Nephron progenitor cell (in vitro differentiated cells): ENCODE results near the gene BRAF.
A peak's percentile ranks its signal among the peaks of the same experiment; 100 is the strongest.
"Not testable (repeated sequence)": the region's sequence is repeated elsewhere in the genome, so short reads cannot be mapped to it uniquely, and the experiment has no call there.

Source experiments
- DNase-seq: peaks from one replicate; pipeline ENCODE4 v3.0.0; 2021
- H3K27ac Mint-ChIP-seq: 2 replicates; pipeline ENCODE4 v1.8.0; 2021; ENCODE audit warnings: mild to moderate bottlenecking, moderate library complexity, mixed read lengths
- H3K27me3 Mint-ChIP-seq: 2 replicates; pipeline ENCODE4 v1.8.0; 2021; ENCODE audit warnings: mild to moderate bottlenecking, low read depth, mixed read lengths; ENCODE audit not compliant: poor library complexity
- H3K36me3 Mint-ChIP-seq: 2 replicates; pipeline ENCODE4 v1.8.0; 2021; ENCODE audit warnings: low read depth, mixed read lengths
- H3K4me1 Mint-ChIP-seq: 2 replicates; pipeline ENCODE4 v1.8.0; 2021; ENCODE audit warnings: mixed read lengths
- H3K4me3 Mint-ChIP-seq: 2 replicates; pipeline ENCODE4 v1.8.0; 2021; ENCODE audit warnings: mild to moderate bottlenecking, moderate library complexity, mixed read lengths
- H3K9me3 Mint-ChIP-seq: 2 replicates; pipeline ENCODE4 v1.8.0; 2021; ENCODE audit warnings: mild to moderate bottlenecking, moderate library complexity, mixed read lengths
- CTCF ChIP-seq: fragments of 200-600 bp; sonication (generic); IDR thresholded peaks from 2 replicates; pipeline ENCODE4 v1.5.0; 2021; ENCODE audit warnings: antibody characterized with exemption

The BRAF gene

GRCh38 chr7:140831724-140832123 is 93.0 kb downstream of the BRAF start:
- no peaks in the 10 kb centered on the region for H3K9me3 Mint-ChIP-seq
- no peak for DNase-seq
- H3K36me3 Mint-ChIP-seq, result peaks cover 54% of the 10 kb centered on the region
- no peak for TF ChIP-seq CTCF
- H3K4me1 Mint-ChIP-seq, result no peaks in the 10 kb centered on the region
- H3K4me3 Mint-ChIP-seq, result no peak overlapping the region
- H3K27me3 Mint-ChIP-seq, result no peaks in the 10 kb centered on the region
- H3K27ac Mint-ChIP-seq, result no peak overlapping the region

- H3K4me3 Mint-ChIP-seq, result no peak overlapping the region
- H3K9me3 Mint-ChIP-seq, result no peaks in the 10 kb centered on the region
- H3K36me3 Mint-ChIP-seq, result peaks cover 55% of the 10 kb centered on the region
- no peak overlapping the region for H3K27ac Mint-ChIP-seq
- no peaks in the 10 kb centered on the region for H3K27me3 Mint-ChIP-seq
- DNase-seq, result no peak
- H3K4me1 Mint-ChIP-seq, result no peaks in the 10 kb centered on the region
- TF ChIP-seq CTCF, result no peak
Observed at GRCh38 chr7:140829720-140830119, 95.0 kb downstream of the BRAF start.

GRCh38 chr7:140828741-140829140 is 96.0 kb downstream of the BRAF start:
- H3K36me3 Mint-ChIP-seq, result peaks cover 53% of the 10 kb centered on the region
- DNase-seq, result no peak
- no peaks in the 10 kb centered on the region for H3K4me1 Mint-ChIP-seq
- no peaks in the 10 kb centered on the region for H3K9me3 Mint-ChIP-seq
- no peak for TF ChIP-seq CTCF
- no peaks in the 10 kb centered on the region for H3K27me3 Mint-ChIP-seq
- H3K4me3 Mint-ChIP-seq, result no peak overlapping the region
- no peak overlapping the region for H3K27ac Mint-ChIP-seq

- H3K4me1 Mint-ChIP-seq, H3K4me3 Mint-ChIP-seq, H3K27me3 Mint-ChIP-seq, DNase-seq, H3K27ac Mint-ChIP-seq: not testable (repeated sequence)
- peaks cover 54% of the 10 kb centered on the region for H3K36me3 Mint-ChIP-seq
- peaks cover 27% of the 10 kb centered on the region for H3K9me3 Mint-ChIP-seq
Observed at GRCh38 chr7:140817383-140817782, 107.3 kb downstream of the BRAF start.

- peaks cover 5% of the 10 kb centered on the region for H3K4me1 Mint-ChIP-seq
Observed at GRCh38 chr7:140810830-140811556, 113.7 kb downstream of the BRAF start.

GRCh38 chr7:140810385-140810784 is 114.3 kb downstream of the BRAF start:
- Mint-ChIP-seq H3K27ac (no peak overlapping the region), H3K4me1 (peaks cover 5% of the 10 kb centered on the region), H3K4me3 (no peak overlapping the region), H3K27me3 (no peaks in the 10 kb centered on the region), H3K9me3 (no peaks in the 10 kb centered on the region), H3K36me3 (peaks cover 5% of the 10 kb centered on the region)
- no peak for TF ChIP-seq CTCF
- no peak for DNase-seq

More at GRCh38 chr7:140810830-140811556, 113.7 kb downstream of the BRAF start:
- Mint-ChIP-seq H3K4me3 (no peak overlapping the region), H3K36me3 (peaks cover 11% of the 10 kb centered on the region), H3K27me3 (no peaks in the 10 kb centered on the region), H3K9me3 (no peaks in the 10 kb centered on the region), H3K27ac (peak overlapping the region; percentile 4)
- peak; percentile 63 for DNase-seq
- TF ChIP-seq CTCF, result peak; percentile 73
